GM21825 (cell line): ENCODE results near the gene SIPA1L3.

Experiments used
- ATAC-seq: cut with Tn5 transposase; IDR thresholded peaks from one replicate; pipeline ENCODE4 v1.9.1; 2021; ENCODE audit warnings: mild to moderate bottlenecking, moderate library complexity; ENCODE audit not compliant: unreplicated experiment

Gene SIPA1L3

DNA sequence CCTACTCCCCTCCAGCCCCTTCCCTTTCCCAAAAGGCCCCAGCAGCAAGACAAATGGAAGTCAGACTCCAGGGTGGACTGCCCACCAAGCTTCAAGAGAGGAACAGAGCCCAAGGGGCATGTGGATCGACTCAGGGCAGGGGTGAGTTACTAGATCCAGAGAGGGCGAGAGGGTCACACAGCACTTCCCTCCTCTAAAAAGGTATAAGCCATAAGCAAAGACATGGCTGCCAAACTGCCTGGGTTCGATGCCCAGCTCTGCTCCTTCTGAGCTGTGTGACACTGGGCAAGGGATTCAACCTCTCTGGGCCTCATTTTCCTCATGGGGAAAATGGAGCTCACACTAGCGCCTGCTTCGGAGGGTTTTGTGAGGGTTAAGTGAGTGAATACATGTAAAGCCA lies 345.4 kb downstream of the SIPA1L3 start:
- no peak for ATAC-seq

DNA sequence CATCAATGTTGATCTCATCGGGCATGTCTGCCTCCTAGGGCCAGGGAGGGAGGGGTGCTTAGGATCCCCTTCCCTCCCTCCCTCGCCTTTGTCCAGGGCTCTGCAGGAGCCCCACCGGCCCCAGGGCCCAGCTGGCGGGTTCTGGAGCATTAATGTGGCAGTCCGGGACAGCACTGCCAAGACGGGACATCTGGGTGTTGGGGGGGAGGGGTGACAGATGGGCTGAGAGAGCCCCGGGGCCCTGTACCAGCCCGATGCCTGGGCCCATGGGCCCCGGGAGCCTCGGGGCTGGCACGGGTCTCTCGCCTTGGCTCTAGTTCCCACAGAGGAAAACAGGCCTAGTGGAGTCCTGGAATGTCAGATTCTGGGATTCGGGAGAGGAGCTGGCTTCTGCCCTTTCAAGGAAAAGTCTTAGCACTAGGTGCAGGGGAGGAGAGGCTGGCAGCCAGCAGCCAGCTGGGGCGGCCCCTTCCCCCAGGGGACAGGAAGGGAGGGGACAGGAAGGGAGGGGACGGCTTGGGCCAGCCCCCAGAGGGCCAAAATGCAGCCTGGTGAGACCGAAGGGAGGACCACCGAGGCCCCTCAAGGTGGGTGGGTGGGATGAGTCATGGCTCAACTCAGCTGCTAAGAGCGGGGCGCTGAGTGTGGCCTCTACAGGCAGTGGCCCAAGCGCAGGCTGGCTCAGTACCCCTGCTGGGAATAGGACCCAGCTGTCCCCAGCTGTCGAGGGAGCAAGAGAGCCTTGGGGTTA lies 346.1 kb downstream of the SIPA1L3 start:
- no peak for ATAC-seq

DNA sequence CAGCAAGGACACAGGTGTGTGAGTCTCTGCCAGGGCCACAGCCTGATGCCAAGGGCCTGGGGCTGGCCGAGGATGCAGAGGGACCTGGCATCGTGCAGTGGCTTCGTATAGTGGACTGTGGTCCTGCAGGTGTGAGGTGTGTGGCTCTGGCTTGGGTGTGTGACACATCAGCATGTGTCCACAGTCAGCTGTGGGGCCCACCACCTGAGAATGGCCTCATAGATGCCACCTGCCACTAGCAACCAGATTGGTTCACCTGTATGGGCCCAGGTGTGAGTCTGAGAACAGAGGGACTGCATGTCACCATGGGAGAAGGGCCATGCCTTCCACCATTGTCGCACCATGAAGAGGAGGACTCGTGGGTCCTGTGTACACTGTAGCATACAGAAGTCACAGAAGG lies 346.8 kb downstream of the SIPA1L3 start:
- no peak for ATAC-seq

DNA sequence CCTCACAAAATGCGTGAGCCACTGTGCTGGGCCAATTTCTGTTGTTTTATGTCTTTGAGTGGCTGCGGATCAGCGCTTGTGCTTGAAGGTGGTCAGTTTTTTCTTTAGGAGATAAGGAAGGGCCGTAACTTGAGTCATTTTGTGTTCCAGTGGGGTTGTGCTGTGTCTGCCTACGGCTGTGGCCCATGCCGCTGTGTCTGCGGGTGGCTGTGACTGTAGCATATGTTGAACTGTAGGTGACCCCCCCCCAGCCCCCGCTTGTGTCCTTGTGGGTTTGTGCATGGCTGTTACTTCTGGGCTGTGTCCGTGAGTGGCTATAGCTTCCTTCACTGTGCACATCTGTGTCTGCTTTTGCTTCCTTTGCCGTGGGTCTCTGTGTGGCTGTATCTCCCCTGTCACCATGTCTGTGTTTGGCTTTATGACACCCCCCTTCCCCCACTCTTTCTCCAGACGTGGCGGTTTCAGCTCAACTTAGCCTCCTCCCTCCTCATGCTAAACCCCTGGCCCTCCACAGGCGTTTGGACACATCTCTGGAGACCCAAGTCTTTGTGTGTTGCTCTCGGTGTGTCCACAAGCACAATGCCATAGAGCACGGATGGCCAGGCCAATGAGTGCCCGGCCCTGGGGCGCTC lies 348.5 kb downstream of the SIPA1L3 start:
- ATAC-seq: no peak
